Nephron (organoid): Measurements from ENCODE around the gene EPN1.

Source experiments
- H3K27ac Mint-ChIP-seq, 3 experiments: 2 replicates each; pipeline ENCODE4 v1.8.0; 2020; ENCODE audit warnings: mixed read lengths in 3 of 3, mild to moderate bottlenecking in 2 of 3, moderate library complexity in 1 of 3
- H3K27me3 Mint-ChIP-seq: 2 replicates; pipeline ENCODE4 v1.8.0; 2021; ENCODE audit warnings: low read depth, mild to moderate bottlenecking, moderate library complexity, mixed read lengths
- H3K36me3 Mint-ChIP-seq: 2 replicates; pipeline ENCODE4 v1.8.0; 2020; ENCODE audit warnings: low read depth, mixed read lengths
- H3K4me1 Mint-ChIP-seq: 2 replicates; pipeline ENCODE4 v1.8.0; 2020; ENCODE audit warnings: mixed read lengths
- H3K4me3 Mint-ChIP-seq, 3 experiments: 2 replicates each; pipeline ENCODE4 v1.8.0; 2020; ENCODE audit warnings: mild to moderate bottlenecking in 3 of 3, mixed read lengths in 3 of 3, moderate library complexity in 2 of 3
- H3K9me3 Mint-ChIP-seq: 2 replicates; pipeline ENCODE4 v1.8.0; 2020; ENCODE audit warnings: mixed read lengths
- CTCF ChIP-seq, 3 experiments: fragments of 200-600 bp; sonication (generic); IDR thresholded peaks; one replicate each; pipeline ENCODE4 v1.5.0; 2021; ENCODE audit warnings: antibody characterized with exemption in 3 of 3; ENCODE audit not compliant: unreplicated experiment in 3 of 3

EPN1 gene

GRCh38 chr19:55648585-55649267 lies 26.3 kb upstream of the EPN1 start:
- Mint-ChIP-seq H3K27me3 (no peaks in the 10 kb centered on the region), H3K9me3 (no peaks in the 10 kb centered on the region), H3K4me3 (peak overlapping the region; percentile 87 to 92 (median 90)), H3K4me1 (peaks cover 36% of the 10 kb centered on the region), H3K27ac (peak overlapping the region; percentile 74 to 90 (median 81)), H3K36me3 (peaks cover 24% of the 10 kb centered on the region)
- no peak for TF ChIP-seq CTCF (IDR thresholded peaks at IDR 0.05; ENCODE audit: unreplicated experiment in 3 of 3)

- peak overlapping the region; percentile 87 to 92 (median 90) for H3K4me3 Mint-ChIP-seq
- peaks cover 31% of the 10 kb centered on the region for H3K4me1 Mint-ChIP-seq
- peak overlapping the region; percentile 74 to 91 (median 85) for H3K27ac Mint-ChIP-seq
- no peak for TF ChIP-seq CTCF (IDR thresholded peaks at IDR 0.05; ENCODE audit: unreplicated experiment in 3 of 3)
- H3K27me3 Mint-ChIP-seq = no peaks in the 10 kb centered on the region
- H3K36me3 Mint-ChIP-seq = peaks cover 24% of the 10 kb centered on the region
- no peaks in the 10 kb centered on the region for H3K9me3 Mint-ChIP-seq
Measured at GRCh38 chr19:55649268-55650125, 25.5 kb upstream of the EPN1 start.

GRCh38 chr19:55650126-55650557 lies 24.9 kb upstream of the EPN1 start:
- Mint-ChIP-seq H3K36me3 (peaks cover 24% of the 10 kb centered on the region), H3K4me1 (peaks cover 31% of the 10 kb centered on the region), H3K27ac (peak overlapping the region; percentile 70 to 91 (median 74)), H3K9me3 (no peaks in the 10 kb centered on the region), H3K27me3 (no peaks in the 10 kb centered on the region), H3K4me3 (peak overlapping the region; percentile 78 to 87 (median 83))
- no peak for TF ChIP-seq CTCF (IDR thresholded peaks at IDR 0.05; ENCODE audit: unreplicated experiment in 3 of 3)

GRCh38 chr19:55650602-55651230 lies 24.3 kb upstream of the EPN1 start:
- Mint-ChIP-seq H3K9me3 (no peaks in the 10 kb centered on the region), H3K27ac (peak overlapping the region; percentile 70 to 91 (median 74))

GRCh38 chr19:55651236-55651635 lies 23.8 kb upstream of the EPN1 start:
- peaks cover 34% of the 10 kb centered on the region for H3K4me1 Mint-ChIP-seq
- peak overlapping the region; percentile 59 to 87 (median 83) for H3K4me3 Mint-ChIP-seq
- peak overlapping the region in 2 of 3 experiments; percentile 70 to 74 for H3K27ac Mint-ChIP-seq
- no peak for TF ChIP-seq CTCF (IDR thresholded peaks at IDR 0.05; ENCODE audit: unreplicated experiment in 3 of 3)
- H3K9me3 Mint-ChIP-seq = no peaks in the 10 kb centered on the region
- H3K27me3 Mint-ChIP-seq = no peaks in the 10 kb centered on the region
- peaks cover 18% of the 10 kb centered on the region for H3K36me3 Mint-ChIP-seq

More at GRCh38 chr19:55650602-55651230, 24.3 kb upstream of the EPN1 start:
- Mint-ChIP-seq H3K4me1 (peaks cover 29% of the 10 kb centered on the region), H3K27me3 (no peaks in the 10 kb centered on the region), H3K36me3 (peaks cover 18% of the 10 kb centered on the region), H3K4me3 (peak overlapping the region; percentile 78 to 87 (median 83))
- no peak for TF ChIP-seq CTCF (IDR thresholded peaks at IDR 0.05; ENCODE audit: unreplicated experiment in 3 of 3)
